AG09309 (cell line): ENCODE results near the gene BTRC.
"Not testable (repeated sequence)": the region's sequence is repeated elsewhere in the genome, so short reads cannot be mapped to it uniquely, and the experiment has no call there.

Source experiments
- DNase-seq: peaks from one replicate; pipeline ENCODE4 v3.0.0-alpha.2; 2010; ENCODE audit warnings: low read depth
- H3K4me3 ChIP-seq: 2 replicates; pipeline ENCODE4 v1.5.1; 2011; ENCODE audit warnings: mild to moderate bottlenecking, low read depth, low read length, moderate library complexity; ENCODE audit not compliant: control insufficient read depth
- TF ChIP-seq, protein P1 (sequence below): IDR thresholded peaks from 2 replicates; pipeline ENCODE4 v1.5.1; 2011; ENCODE audit warnings: mild to moderate bottlenecking, low read depth, low read length, inconsistent platforms; ENCODE audit not compliant: insufficient read depth, control insufficient read depth; ENCODE audit errors: missing control alignments

BTRC gene

DNA sequence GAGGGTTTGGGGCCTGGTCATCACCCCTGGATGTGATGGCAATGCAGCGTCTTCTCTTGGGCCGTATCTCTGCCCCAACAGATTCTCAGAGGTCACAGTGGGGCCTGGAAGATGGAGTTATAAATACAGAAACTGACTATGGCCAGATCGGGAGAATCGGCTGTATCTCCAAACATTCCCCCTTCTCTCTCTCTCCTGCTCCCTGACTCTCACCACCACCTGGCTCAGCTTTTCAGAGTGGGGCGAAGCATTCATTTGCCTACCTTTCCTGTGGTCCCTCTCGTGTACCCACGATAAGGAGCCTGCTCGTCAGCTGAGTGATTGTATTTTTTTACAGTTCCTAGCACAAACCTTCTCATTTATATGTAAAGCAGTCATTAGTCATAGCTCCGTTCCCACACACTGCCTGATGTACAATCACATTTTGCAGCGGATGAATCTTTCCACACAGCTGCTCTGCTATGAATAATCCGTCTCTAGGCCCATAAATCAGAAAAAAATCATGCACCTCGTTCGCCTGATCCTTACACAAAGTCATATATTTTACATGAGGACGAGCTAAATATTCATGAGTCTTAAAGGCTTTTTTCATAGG is 23.2 kb upstream of the BTRC start:
- TF ChIP-seq, protein P1, sequence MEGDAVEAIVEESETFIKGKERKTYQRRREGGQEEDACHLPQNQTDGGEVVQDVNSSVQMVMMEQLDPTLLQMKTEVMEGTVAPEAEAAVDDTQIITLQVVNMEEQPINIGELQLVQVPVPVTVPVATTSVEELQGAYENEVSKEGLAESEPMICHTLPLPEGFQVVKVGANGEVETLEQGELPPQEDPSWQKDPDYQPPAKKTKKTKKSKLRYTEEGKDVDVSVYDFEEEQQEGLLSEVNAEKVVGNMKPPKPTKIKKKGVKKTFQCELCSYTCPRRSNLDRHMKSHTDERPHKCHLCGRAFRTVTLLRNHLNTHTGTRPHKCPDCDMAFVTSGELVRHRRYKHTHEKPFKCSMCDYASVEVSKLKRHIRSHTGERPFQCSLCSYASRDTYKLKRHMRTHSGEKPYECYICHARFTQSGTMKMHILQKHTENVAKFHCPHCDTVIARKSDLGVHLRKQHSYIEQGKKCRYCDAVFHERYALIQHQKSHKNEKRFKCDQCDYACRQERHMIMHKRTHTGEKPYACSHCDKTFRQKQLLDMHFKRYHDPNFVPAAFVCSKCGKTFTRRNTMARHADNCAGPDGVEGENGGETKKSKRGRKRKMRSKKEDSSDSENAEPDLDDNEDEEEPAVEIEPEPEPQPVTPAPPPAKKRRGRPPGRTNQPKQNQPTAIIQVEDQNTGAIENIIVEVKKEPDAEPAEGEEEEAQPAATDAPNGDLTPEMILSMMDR = no peak
- DNase-seq = peak; percentile 63
- no peak overlapping the region for H3K4me3 ChIP-seq

DNA sequence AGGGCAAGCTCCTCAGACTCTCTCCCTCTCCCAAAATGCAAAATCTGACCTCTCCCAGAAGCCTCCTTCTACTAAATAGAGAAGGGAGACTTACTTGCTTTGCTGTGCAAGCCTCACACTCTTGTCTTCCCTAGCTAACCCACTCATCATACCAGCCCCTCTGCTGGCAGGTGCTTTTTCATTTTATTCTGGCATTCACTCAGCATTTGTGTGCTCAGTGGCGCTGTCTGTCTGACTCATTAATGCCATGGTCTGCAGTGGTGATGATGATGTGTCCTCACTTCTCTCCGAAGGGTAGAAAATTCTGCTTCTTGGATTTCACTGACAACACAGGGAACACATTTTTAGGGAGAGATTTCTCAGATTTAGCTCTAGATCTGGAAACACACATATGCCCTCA is 22.0 kb upstream of the BTRC start:
- TF ChIP-seq, protein P1 = no peak
- no peak overlapping the region for H3K4me3 ChIP-seq
- no peak for DNase-seq

DNA sequence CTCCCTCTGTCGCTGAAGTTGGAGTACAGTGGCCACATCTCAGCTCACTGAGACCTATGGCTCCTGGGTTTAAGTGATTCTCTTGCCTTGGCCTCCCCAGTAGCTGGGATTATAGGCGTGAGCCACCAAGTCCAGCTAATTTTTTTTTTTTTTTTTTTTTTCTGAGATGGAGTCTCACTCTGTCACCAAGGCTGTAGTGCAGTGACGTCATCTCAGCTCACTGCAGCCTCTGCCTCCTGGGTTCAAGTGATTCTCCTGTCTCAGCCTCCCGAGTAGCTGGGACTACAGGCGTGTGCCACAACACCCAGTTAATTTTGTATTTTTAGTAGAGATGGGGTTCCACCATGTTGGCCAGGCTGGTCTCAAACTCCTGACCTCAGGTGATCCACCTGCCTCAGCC is 19.7 kb upstream of the BTRC start:
- not testable (repeated sequence) for DNase-seq, H3K4me3 ChIP-seq

DNA sequence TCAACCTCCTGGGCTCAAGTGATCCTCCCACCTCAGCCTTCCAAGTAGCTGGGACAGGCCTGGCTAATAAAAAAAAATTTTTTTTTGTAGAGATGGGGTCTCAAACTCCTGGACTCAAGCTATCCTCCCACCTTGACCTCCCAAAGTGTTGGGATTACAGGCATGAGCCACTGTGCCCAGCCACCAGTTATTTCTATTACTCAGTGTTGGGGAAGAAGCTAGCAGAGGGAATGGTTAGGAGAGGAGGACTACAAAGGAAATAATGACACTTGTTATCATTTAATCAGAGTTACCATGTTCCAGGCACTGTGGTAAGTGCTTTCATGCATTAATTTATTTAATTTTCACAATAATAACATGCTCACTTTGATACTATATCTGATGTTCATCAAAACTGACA is 17.6 kb upstream of the BTRC start:
- DNase-seq = no peak
- no peak overlapping the region for H3K4me3 ChIP-seq
- TF ChIP-seq, protein P1 = no peak

DNA sequence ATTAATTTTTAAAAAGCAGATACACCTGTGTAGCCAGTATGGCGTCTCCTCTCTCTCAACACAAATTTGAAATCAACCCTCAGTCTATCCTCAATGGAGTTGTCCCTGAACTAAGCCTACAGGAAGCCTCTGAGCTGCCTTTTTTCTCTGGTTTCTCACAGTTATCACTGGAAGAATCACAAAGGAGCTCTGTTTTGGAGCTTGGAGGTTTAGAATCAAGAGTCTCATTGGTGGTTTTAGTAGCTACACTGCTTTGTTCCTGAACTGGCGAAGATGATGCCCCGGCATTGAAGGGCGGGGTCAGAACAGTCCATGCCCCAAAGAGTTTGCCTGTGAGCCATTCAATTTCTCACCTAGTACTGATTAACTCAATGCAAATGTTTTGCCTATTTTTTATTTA is 16.1 kb upstream of the BTRC start:
- TF ChIP-seq, protein P1 = no peak
- no peak overlapping the region for H3K4me3 ChIP-seq
- no peak for DNase-seq

DNA sequence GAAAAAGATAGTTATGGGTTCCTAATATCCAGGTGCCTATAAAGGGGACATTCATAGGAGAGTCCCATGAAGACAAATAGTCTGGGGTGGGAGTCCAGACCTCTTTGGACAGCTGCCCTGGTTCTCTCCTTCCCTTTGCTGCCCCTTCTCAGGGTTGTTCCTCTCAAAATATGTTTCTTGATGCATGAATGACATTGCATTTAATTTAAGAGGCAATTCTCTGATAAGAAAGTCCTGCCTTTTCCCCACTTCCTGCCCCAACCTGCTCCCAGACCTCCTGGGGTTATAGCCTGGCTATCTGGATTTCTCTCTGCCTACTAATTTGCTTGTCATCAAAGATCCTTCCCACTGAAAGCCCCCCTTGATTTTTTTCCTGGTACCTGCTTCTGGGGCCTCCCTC is 12.5 kb upstream of the BTRC start:
- TF ChIP-seq, protein P1 = no peak
- no peak overlapping the region for H3K4me3 ChIP-seq
- DNase-seq = no peak

DNA sequence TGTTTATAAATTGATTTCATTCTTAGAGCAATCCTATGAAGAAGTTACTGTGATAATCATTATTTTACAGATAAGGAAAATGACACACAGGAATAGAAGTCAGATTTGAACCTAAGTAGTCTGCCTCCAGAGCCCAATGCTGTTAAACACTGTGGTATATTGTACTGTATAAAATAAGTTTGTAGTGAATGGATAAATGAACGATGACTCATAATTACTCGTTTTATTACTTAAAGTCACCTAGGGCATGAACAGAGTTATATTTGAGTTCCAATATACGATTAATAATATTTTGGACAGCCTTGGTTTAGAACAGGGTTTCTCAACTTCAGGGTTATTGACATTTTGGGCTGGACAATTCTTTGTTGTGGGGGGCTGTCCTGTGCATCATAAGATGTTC is 7.8 kb upstream of the BTRC start:
- TF ChIP-seq, protein P1 = no peak
- H3K4me3 ChIP-seq = no peak overlapping the region
- no peak for DNase-seq
